Activated CD4-positive, CD25-positive, alpha-beta regulatory T cell treated with anti-CD3 and anti-CD28 coated beads, Interleukin-2, amount 50 U/mL, for 16 hours (primary cell): Measurements from ENCODE around the gene STK32A.
"Not testable (repeated sequence)": the region's sequence is repeated elsewhere in the genome, so short reads cannot be mapped to it uniquely, and the experiment has no call there.

Source experiments
- DNase-seq: peaks from one replicate; pipeline ENCODE4 v3.0.0-alpha.2; 2020; ENCODE audit warnings: low read depth, low spot score

STK32A gene

DNA sequence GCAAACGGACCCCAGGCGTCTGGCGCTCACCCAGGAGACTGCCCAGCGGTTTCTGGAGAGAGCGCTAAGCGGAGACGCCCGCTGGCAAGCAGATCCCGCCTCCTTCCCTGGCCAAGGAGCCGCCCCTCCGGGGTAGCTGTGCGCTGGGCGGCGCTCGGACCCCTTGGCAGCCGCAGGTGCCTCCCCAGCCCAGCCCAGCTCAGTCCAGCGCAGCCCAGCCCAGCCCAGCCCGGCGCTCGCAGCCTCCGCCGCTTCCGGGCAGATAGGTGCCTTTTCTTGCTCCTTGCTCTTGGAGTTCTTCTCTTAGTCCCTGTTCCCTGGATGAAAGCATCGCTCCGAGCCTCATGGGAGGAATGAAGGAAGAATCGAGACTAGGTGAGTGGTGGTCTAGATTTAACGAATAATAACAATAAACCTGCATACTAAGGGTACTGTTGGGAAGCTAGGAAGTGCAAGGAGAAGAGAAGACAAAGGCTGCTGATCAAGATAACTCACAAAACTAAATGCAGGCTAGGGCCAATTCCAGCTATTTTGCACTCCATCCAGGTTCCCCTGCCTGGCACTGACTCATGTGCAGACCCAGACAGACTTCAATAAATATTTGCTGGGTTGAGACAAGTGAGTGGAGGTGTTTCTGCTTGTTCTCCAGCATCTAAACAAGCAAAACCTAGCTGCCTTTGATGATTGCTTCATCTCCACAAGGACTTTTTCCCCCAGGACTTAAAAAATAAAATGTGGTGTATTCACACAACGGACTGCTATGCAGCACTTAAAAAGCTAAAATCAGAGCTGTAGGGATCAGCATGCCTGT, at the start of gene STK32A:
Gene STK32A (plus strand): TSS at position 202 of the 811 bp plus-strand sequence. CDS start 4,609 bp downstream, outside the sequence.
- DNase-seq, result no peak

- no peak for DNase-seq
Measured at GRCh38 chr5:147187099-147187540, 47.7 kb upstream of the STK32A start.

DNA sequence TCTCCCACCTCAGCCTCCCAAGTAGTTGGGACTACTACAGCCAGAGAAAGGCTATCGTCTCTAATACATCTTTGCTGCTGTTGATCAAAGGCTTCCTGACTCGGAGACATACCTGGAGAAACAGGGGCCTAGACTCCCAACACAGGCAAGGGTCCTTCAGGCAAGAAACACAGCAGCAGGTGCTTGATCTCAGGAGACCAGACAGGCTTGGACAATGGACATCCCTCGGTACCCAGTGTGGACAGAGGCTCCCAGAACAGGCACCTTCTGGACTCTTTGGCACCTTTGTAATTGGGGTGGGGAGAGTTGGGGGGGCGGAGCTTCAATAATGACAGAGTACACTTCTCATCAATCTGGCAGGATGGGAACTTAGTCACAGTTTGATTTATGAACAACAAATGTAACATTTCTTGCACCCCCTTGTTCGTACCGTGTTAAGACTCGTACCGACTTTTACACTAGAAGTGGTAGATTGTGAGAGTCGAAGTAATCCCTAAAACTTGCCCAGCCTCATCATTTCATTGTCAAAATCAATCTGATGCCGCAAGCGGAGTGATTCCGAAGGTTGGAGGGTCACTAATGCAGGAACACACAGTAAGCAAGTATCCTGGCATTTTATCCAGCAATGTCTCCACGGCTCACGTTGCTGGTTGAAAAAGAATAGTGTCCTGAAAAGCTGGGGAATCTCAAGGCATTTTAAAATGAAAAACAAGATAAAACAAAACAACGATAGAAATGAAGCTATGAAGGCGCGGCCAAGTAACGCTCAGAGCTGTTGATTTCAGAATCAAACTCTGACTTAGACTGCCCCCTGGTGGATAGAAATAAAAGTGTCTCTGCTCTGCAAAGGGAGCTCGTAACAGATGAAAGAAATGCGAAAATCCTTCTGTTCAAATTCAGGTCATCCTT, 46.4 kb upstream of the STK32A start:
- DNase-seq, result peak; percentile 2

DNA sequence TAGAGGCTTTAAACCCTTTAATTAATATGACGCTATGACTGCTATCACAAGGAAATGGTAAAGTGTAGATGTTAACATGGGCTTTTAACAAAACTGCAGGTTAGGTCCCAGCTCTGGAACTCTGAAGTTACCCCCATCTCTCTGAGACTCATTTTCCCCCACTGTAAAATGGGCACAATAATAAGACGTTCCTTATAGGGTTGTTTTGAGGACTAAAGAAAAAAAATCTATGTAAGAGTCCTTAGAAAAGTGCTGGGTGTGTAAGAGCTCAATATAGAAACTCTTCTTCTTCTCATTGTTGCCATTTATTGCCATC, 45.8 kb upstream of the STK32A start:
- no peak for DNase-seq

DNA sequence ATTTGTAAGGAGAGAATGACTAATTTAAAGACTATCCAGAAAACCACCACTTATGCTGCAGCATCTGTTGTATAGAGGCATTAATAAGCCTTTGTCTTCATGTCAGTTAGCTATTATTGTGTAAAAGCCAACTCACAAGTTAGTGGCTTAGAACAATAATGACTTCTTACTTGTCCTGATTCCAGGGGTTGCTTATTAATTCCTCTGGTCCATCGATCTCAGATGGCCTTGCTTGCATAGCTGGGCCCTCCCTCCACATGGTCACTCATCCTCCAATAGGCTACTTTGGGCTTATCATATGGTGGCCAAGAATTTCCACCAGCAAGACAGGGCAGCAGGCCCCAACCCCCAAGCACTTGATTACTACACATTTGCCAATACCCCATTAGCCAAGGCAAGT, 44.5 kb upstream of the STK32A start:
- DNase-seq, result no peak

GRCh38 chr5:147193123-147193522, 41.7 kb upstream of the STK32A start:
- DNase-seq, result no peak

- DNase-seq, result no peak
Measured at GRCh38 chr5:147200004-147200403, 34.8 kb upstream of the STK32A start.

DNA sequence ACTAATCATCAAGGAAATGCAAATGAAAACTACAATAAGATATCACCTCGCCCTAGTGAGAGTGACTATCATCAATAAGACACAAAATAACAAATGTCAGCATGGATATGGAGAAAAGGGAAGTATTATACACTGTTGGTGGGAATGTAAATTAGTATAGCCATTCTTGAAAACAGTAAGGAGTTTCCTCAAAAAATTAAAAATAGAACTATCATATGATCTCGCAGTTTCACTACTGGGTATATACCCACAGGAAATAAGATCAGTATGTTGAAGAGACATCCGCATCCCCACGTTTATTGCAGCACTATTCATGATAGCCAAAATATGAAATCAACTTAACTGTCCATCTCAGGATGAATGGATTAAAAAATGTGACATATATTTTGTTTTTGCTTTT, 31.6 kb upstream of the STK32A start:
- no peak for DNase-seq

DNA sequence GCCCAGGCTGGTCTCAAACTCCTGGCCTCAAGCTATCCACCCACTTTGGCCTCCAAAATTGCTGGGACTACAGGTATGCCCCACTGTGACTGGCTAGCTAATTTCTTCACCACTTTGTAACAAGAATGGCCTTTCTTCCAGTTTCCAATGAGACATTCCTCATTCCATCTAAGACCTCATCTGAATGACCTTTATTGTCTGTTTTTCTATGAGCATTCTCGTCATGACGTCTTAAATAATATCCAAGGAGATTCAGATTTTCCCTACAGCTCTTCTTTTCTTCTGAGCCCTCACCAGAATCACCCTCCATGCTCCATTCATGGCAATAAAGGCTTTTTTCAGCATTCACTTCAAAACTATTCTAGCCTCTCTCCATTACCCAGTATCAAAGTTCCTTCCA, 30.2 kb upstream of the STK32A start:
- DNase-seq, result no peak

DNA sequence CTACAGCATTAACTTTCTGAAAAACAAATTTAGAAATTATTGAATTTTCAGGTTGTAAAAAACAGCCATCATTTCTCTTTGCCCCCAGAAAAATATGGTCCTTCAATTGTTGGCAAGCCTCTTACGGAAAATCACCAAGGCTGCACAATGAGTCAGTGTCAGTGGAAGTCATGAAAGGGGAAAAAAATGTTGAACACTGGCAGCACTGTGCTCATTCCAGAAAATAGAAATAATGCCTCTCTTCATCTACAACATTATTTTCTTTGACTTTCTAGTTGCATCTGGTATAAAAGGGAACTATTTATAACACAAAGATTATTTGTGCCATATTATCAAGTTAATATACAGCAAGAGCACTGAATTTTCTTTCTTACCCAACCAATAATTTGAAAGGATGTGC, 26.7 kb upstream of the STK32A start:
- no peak for DNase-seq

DNA sequence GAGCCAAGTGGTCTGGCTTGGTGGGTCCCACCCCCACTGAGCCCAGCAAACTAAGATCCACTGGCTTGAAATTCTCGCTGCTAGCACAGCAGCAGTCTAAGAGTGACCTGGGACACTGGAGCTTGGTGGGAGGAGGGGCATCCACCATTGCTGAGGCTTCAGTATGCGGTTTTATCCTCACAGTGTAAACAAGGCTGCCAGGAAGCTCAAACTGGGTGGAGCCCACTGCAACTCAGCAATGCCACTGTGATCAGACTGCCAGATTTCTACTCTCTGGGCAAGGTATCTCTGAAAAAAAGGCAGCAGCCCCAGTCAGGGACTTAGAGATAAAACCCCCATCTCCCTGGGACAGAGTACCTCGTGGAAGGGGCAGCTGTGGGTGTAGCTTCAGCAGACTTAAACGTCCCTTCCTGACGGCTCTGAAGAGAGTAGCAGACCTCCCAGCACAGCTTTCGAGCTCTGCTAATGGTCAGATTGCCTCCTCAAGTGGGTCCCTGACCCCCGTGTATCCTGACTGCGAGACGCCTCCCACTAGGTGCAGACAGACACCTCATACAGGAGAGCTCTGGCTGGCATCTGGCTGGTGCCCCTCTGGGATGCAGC, 18.2 kb upstream of the STK32A start:
- no peak for DNase-seq

DNA sequence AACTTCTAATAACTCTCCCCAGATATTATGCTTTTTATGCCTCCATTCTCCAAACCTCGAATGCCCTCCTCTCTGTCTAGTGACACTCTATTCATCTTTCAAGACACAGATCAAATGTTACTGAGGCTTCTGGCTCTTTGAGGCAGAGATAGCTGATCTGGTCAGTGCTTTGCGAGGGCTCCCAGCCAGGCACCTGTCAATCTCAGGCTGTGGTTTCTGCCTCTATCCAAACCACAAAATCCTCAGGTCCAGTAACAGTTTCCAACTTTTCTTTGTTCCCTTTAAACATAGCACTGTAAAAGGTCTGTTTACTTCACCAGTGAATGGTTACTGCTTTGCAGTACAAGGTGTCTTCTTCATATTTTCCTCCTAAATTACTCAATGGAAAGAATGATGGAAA, 11.5 kb upstream of the STK32A start:
- no peak for DNase-seq

GRCh38 chr5:147223948-147224791, 10.7 kb upstream of the STK32A start:
- DNase-seq, result no peak

DNA sequence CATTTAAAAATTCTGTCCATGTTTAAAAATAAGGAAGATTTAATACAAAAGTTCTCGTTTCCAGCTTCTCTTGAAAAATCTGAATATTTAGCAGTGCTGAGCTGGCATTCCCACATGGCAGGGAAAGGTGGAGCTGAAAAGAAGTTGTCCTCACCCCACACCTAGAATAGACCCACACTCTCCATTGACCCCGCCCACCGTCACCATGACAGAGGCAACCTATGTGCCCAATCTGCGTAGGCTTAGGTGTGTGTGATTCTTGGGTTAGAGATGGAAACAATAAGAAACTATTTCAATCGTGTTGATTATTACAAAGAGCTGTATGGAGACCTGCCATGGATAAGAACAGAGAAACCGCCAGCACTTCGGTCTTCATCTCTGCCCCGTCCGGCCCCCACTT, 8.9 kb upstream of the STK32A start:
- no peak for DNase-seq

DNA sequence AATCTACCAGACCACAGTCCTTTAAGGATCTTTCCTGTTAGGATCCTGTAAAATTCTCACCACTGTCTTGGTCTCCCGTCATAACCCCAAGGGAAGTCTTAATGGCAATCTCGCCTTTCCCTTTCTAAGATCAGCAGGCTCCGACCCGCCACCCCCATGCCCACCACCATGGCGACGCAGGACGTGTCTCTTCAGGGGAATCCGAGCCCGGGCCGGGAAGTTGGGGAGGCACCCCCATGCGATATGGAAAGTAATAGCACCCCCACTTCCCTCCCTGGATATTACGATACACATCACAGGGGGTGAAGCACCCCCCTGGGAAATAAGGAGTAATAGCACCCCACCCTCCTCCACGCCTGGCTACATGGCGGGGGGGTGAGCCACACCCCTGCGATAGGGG, 8.3 kb upstream of the STK32A start:
- no peak for DNase-seq

DNA sequence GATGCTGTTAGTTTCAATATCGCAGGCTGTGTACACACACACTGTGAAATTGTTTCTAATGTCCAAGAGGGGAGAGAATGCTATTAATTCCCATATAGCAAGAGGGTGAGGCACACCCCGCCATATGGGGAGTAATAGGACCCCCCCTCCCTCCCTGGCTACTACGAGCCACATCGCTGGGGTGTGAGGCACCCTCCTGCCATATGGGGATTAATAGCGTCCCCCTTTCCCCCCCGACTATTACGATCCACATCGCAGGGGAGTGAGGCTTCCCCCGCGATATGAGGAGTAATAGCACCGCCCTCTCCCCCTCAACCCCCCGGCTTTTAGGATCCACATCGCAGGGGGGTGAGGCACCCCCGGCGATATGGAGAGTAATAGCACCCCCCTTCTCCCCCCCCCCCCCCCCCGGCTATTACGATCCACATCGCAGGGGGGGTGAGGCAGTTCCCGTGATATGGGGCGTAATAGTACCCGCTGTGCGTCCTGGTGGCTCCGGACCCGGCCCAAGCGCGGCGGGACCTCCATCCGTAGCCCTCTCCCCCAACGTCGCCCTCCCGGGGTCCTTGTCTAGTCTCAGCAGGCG, 494 bp upstream of the STK32A start:
- DNase-seq, result no peak

DNA sequence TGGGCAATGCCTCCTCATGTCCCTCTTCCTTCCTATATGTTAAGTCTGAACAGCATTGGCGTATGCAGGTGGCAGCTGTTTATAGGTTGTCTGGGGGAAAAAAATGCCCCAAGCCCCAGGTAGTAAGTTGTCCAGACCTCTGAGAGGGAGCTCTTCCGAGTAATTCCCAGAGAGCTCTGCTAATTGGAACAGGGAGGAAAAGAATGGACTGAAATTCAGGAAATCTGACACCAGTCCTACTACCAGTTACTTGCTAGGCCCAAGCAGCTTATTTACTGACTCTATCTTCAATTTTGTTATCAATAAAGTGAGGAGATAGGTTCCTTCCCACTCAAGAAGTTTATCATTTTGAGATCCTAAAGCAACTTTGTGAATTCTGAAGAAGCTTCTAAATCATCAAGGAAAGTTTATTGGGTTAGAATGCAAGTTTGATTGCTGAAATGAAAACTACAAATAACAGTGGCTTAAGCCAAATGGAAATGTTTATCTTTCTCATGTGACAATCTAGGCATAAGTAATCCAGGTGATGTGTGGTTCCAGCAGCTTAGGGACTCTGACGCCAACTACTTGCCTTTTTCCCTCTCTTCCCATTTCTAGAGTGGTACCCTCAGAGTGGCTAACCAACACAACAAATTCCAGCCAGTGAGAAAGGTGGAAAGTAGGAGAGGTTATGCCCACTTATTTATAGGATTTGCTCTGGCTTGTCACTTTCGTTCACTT, 5.6 kb downstream of the STK32A start:
- no peak for DNase-seq

GRCh38 chr5:147243238-147243637, 8.4 kb downstream of the STK32A start:
- not testable (repeated sequence) for DNase-seq

GRCh38 chr5:147245381-147246165, 10.7 kb downstream of the STK32A start:
- no peak for DNase-seq

DNA sequence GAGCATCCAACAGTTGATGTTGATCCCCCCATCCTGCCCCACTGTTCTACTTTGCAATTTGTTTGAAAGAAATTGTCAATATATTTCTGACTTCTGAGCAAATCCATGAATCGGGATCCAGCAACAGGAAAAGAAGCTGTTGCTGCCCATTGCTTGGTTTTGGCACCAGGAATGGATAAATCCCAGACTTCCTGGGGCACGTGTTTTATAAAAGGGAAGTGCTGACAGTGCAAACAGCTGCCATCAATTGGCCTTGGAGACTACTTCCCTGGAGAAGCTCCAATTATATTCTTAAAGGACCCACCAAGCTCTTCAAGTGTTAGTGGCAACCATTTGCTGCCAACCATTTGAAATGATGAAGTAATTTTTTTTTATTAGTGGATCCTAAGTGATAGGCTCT, 13.7 kb downstream of the STK32A start:
- no peak for DNase-seq
